ENCODE data around the gene OSCP1.

OSCP1 gene

GRCh38 chr1:36417931-36418330 is 32.3 kb downstream of the OSCP1 start:
- Histone ChIP-seq H2BK120ac (ENCODE audit: low read depth, low read length) (no peak overlapping the region), H3K79me1 (ENCODE audit: low read length) (no peaks in the 10 kb centered on the region), H3K56ac (ENCODE audit: low read length) (no peak overlapping the region), H3K18ac (ENCODE audit: low read length) (no peak overlapping the region), H3K27me3 (ENCODE audit: insufficient read depth, low read length, poor library complexity) (no peaks in the 10 kb centered on the region), H3K4me1 (ENCODE audit: control insufficient read depth, low read depth, low read length) (no peaks in the 10 kb centered on the region), H2AK5ac (ENCODE audit: low read length) (no peak overlapping the region), H3K9ac (ENCODE audit: low read length) (no peak overlapping the region), H3K79me2 (ENCODE audit: control insufficient read depth, insufficient read depth, low read length) (no peaks in the 10 kb centered on the region), H3K23ac (ENCODE audit: low read length) (no peak overlapping the region), H2BK5ac (ENCODE audit: low read length) (no peak overlapping the region), H4K8ac (ENCODE audit: low read depth, low read length) (no peak overlapping the region), H3K4ac (ENCODE audit: low read depth, low read length) (no peak overlapping the region), H2BK15ac (replicated peaks; ENCODE audit: low read depth) (no peak overlapping the region), H4K5ac (ENCODE audit: low read length) (no peak overlapping the region), H3K36me3 (ENCODE audit: control insufficient read depth, insufficient read depth, low read length) (no peaks in the 10 kb centered on the region), H3K4me3 (ENCODE audit: low read length) (no peak overlapping the region), H3K27ac (ENCODE audit: low read depth, low read length) (no peak overlapping the region), H3K4me2 (ENCODE audit: low read length) (no peak overlapping the region)
- no CpG with 5 or more reads among the region's 9 CpGs for WGBS (ENCODE audit: extremely low coverage, insufficient coverage, low lambda C conversion rate)
- no peak for DNase-seq

GRCh38 chr1:36415661-36416326 is 34.5 kb downstream of the OSCP1 start:
- no CpG with 5 or more reads among the region's 15 CpGs for WGBS (ENCODE audit: extremely low coverage, insufficient coverage, low lambda C conversion rate)
- no peak overlapping the region for H3K4me2 ChIP-seq (ENCODE audit: low read length)

GRCh38 chr1:36414384-36414783 is 35.9 kb downstream of the OSCP1 start:
- Histone ChIP-seq H3K27me3 (ENCODE audit: insufficient read depth, low read length, poor library complexity) (no peaks in the 10 kb centered on the region), H3K4me2 (ENCODE audit: low read length) (no peak overlapping the region), H3K79me2 (ENCODE audit: control insufficient read depth, insufficient read depth, low read length) (no peaks in the 10 kb centered on the region), H3K18ac (ENCODE audit: low read length) (no peak overlapping the region), H2AK5ac (ENCODE audit: low read length) (no peak overlapping the region), H3K56ac (ENCODE audit: low read length) (no peak overlapping the region), H3K9ac (ENCODE audit: low read length) (no peak overlapping the region), H3K4me1 (ENCODE audit: control insufficient read depth, low read depth, low read length) (no peaks in the 10 kb centered on the region), H4K8ac (ENCODE audit: low read depth, low read length) (no peak overlapping the region), H2BK120ac (ENCODE audit: low read depth, low read length) (no peak overlapping the region), H3K79me1 (ENCODE audit: low read length) (no peaks in the 10 kb centered on the region), H3K36me3 (ENCODE audit: control insufficient read depth, insufficient read depth, low read length) (no peaks in the 10 kb centered on the region), H2BK15ac (replicated peaks; ENCODE audit: low read depth) (no peak overlapping the region), H3K23ac (ENCODE audit: low read length) (no peak overlapping the region), H2BK5ac (ENCODE audit: low read length) (no peak overlapping the region), H3K27ac (ENCODE audit: low read depth, low read length) (no peak overlapping the region), H3K4me3 (ENCODE audit: low read length) (no peak overlapping the region), H4K5ac (ENCODE audit: low read length) (no peak overlapping the region), H3K4ac (ENCODE audit: low read depth, low read length) (no peak overlapping the region)
- DNase-seq: no peak
- WGBS (ENCODE audit: extremely low coverage, insufficient coverage, low lambda C conversion rate): no CpG with 5 or more reads among the region's 4 CpGs

More at GRCh38 chr1:36415661-36416326, 34.5 kb downstream of the OSCP1 start:
- no peak overlapping the region for H2BK5ac ChIP-seq (ENCODE audit: low read length)
- H3K9ac ChIP-seq (ENCODE audit: low read length): no peak overlapping the region
- no peak overlapping the region for H4K5ac ChIP-seq (ENCODE audit: low read length)
- H2BK120ac ChIP-seq (ENCODE audit: low read depth, low read length): no peak overlapping the region
- H3K27ac ChIP-seq (ENCODE audit: low read depth, low read length): no peak overlapping the region
- H3K36me3 ChIP-seq (ENCODE audit: control insufficient read depth, insufficient read depth, low read length): no peaks in the 10 kb centered on the region
- no peak overlapping the region for H3K56ac ChIP-seq (ENCODE audit: low read length)
- no peak overlapping the region for H2BK15ac ChIP-seq (replicated peaks; ENCODE audit: low read depth)
- no peak for DNase-seq
- H4K8ac ChIP-seq (ENCODE audit: low read depth, low read length): no peak overlapping the region
- H3K23ac ChIP-seq (ENCODE audit: low read length): no peak overlapping the region
- no peaks in the 10 kb centered on the region for H3K79me2 ChIP-seq (ENCODE audit: control insufficient read depth, insufficient read depth, low read length)
- no peaks in the 10 kb centered on the region for H3K4me1 ChIP-seq (ENCODE audit: control insufficient read depth, low read depth, low read length)
- no peak overlapping the region for H3K4me3 ChIP-seq (ENCODE audit: low read length)
- no peak overlapping the region for H2AK5ac ChIP-seq (ENCODE audit: low read length)
- H3K4ac ChIP-seq (ENCODE audit: low read depth, low read length): no peak overlapping the region
- no peaks in the 10 kb centered on the region for H3K79me1 ChIP-seq (ENCODE audit: low read length)
- no peak overlapping the region for H3K18ac ChIP-seq (ENCODE audit: low read length)
- no peaks in the 10 kb centered on the region for H3K27me3 ChIP-seq (ENCODE audit: insufficient read depth, low read length, poor library complexity)

GRCh38 chr1:36411674-36412648 is 38.3 kb downstream of the OSCP1 start:
- Histone ChIP-seq H3K4ac (ENCODE audit: low read depth, low read length) (no peak overlapping the region), H4K5ac (ENCODE audit: low read length) (no peak overlapping the region), H3K4me1 (ENCODE audit: control insufficient read depth, low read depth, low read length) (no peaks in the 10 kb centered on the region), H2BK120ac (ENCODE audit: low read depth, low read length) (no peak overlapping the region), H3K4me2 (ENCODE audit: low read length) (no peak overlapping the region), H3K36me3 (ENCODE audit: control insufficient read depth, insufficient read depth, low read length) (no peaks in the 10 kb centered on the region), H3K56ac (ENCODE audit: low read length) (no peak overlapping the region), H4K8ac (ENCODE audit: low read depth, low read length) (no peak overlapping the region), H2BK5ac (ENCODE audit: low read length) (no peak overlapping the region), H3K9ac (ENCODE audit: low read length) (no peak overlapping the region), H2BK15ac (replicated peaks; ENCODE audit: low read depth) (no peak overlapping the region), H3K4me3 (ENCODE audit: low read length) (no peak overlapping the region), H3K27ac (ENCODE audit: low read depth, low read length) (no peak overlapping the region), H3K18ac (ENCODE audit: low read length) (no peak overlapping the region), H2AK5ac (ENCODE audit: low read length) (no peak overlapping the region), H3K79me2 (ENCODE audit: control insufficient read depth, insufficient read depth, low read length) (no peaks in the 10 kb centered on the region), H3K79me1 (ENCODE audit: low read length) (no peaks in the 10 kb centered on the region), H3K27me3 (ENCODE audit: insufficient read depth, low read length, poor library complexity) (no peaks in the 10 kb centered on the region), H3K23ac (ENCODE audit: low read length) (no peak overlapping the region)
- no CpG with 5 or more reads among the region's 11 CpGs for WGBS (ENCODE audit: extremely low coverage, insufficient coverage, low lambda C conversion rate)
- peak; percentile 67 for DNase-seq

- no peak for DNase-seq
- no CpG with 5 or more reads among the region's 2 CpGs for WGBS (ENCODE audit: extremely low coverage, insufficient coverage, low lambda C conversion rate)
- H2BK5ac ChIP-seq (ENCODE audit: low read length): no peak overlapping the region
- H3K4me1 ChIP-seq (ENCODE audit: control insufficient read depth, low read depth, low read length): no peaks in the 10 kb centered on the region
- H2BK15ac ChIP-seq (replicated peaks; ENCODE audit: low read depth): no peak overlapping the region
- no peak overlapping the region for H3K4me2 ChIP-seq (ENCODE audit: low read length)
- no peak overlapping the region for H2AK5ac ChIP-seq (ENCODE audit: low read length)
- H3K18ac ChIP-seq (ENCODE audit: low read length): no peak overlapping the region
- no peaks in the 10 kb centered on the region for H3K36me3 ChIP-seq (ENCODE audit: control insufficient read depth, insufficient read depth, low read length)
- H4K5ac ChIP-seq (ENCODE audit: low read length): no peak overlapping the region
- H4K8ac ChIP-seq (ENCODE audit: low read depth, low read length): no peak overlapping the region
- no peaks in the 10 kb centered on the region for H3K27me3 ChIP-seq (ENCODE audit: insufficient read depth, low read length, poor library complexity)
- H3K4me3 ChIP-seq (ENCODE audit: low read length): no peak overlapping the region
- no peaks in the 10 kb centered on the region for H3K79me2 ChIP-seq (ENCODE audit: control insufficient read depth, insufficient read depth, low read length)
- H2BK120ac ChIP-seq (ENCODE audit: low read depth, low read length): no peak overlapping the region
- no peak overlapping the region for H3K56ac ChIP-seq (ENCODE audit: low read length)
- H3K4ac ChIP-seq (ENCODE audit: low read depth, low read length): no peak overlapping the region
- H3K27ac ChIP-seq (ENCODE audit: low read depth, low read length): no peak overlapping the region
- H3K79me1 ChIP-seq (ENCODE audit: low read length): no peaks in the 10 kb centered on the region
- H3K23ac ChIP-seq (ENCODE audit: low read length): no peak overlapping the region
- no peak overlapping the region for H3K9ac ChIP-seq (ENCODE audit: low read length)
Observed at GRCh38 chr1:36408479-36408878, 41.8 kb downstream of the OSCP1 start.
